K562 (cell line): ENCODE measurements around the gene RIT2. TPM values are rescaled to one million over a fixed set of nuclear protein-coding genes. Genes with fewer than 3 reads are reported as not detected.

Experiments used
- ATAC-seq: fragments of 200-7000 bp; cut with Tn5 transposase; 3 replicates; pipeline ENCODE4 v1.9.1; 2020; ENCODE audit warnings: moderate library complexity
- BruUV-seq: library from RNA; stranded (reverse); fragments of 400-500 nt; replicated peaks from 2 replicates; lab custom pipeline; 2021; lab: Mats Ljungman, UMichigan
- CTCF ChIA-PET: fragments of 300-600 bp; formaldehyde crosslinking; extraction: SDS; loops from one replicate; lab custom pipeline; 2021; ENCODE audit warnings: low intra/inter-chr PET ratio; lab: Yijun Ruan, JAX
- POLR2A ChIA-PET: fragments of 300-600, 350-650 bp; sonication (Branson Sonifier 250); formaldehyde crosslinking; extraction: SDS; loops from one replicate; lab custom pipeline; 2021; ENCODE audit warnings: antibody characterized with exemption, inconsistent platforms; lab: Yijun Ruan, JAX
- DNase-seq, 4 experiments: peaks; one replicate each; pipeline versions ENCODE4 v3.0.0 to v3.0.0-alpha.2; 2011 to 2018; ENCODE audit warnings: low spot score in 3 of 4, mixed read lengths in 3 of 4; ENCODE audit errors: extremely low read depth in 1 of 4
- FAIRE-seq: peaks from 2 replicates; lab custom pipeline; 2011; peaks lifted over from hg19 to GRCh38; lab: Jason Lieb, UNC
- H2AFZ ChIP-seq: 2 replicates; pipeline ENCODE4 v1.6.0; 2011; ENCODE audit warnings: low read depth, low read length, control low read depth, inconsistent platforms
- H3K27ac ChIP-seq: fragments of 200-600 bp; 3 replicates; pipeline ENCODE4 v1.8.0; 2011; ENCODE audit warnings: low read depth, mild to moderate bottlenecking, control low read depth, inconsistent platforms, low read length, moderate library complexity, mixed read lengths; ENCODE audit errors: extremely low read depth
- H3K27me3 ChIP-seq, 2 experiments: fragments of 300-600 bp in 1 of 2; 2 replicates in 1 of 2; 3 replicates in 1 of 2; pipeline versions ENCODE4 v1.6.0 to v1.8.0; 2011; ENCODE audit warnings: inconsistent platforms in 2 of 2, low read length in 2 of 2, mild to moderate bottlenecking in 1 of 2, mixed read lengths in 1 of 2, moderate library complexity in 1 of 2; ENCODE audit not compliant: control insufficient read depth in 2 of 2, insufficient read depth in 2 of 2
- H3K36me3 ChIP-seq: fragments of 300-600 bp; 3 replicates; pipeline ENCODE4 v1.8.0; 2011; ENCODE audit warnings: mild to moderate bottlenecking, low read length, inconsistent platforms; ENCODE audit not compliant: control insufficient read depth, insufficient read depth
- H3K4me1 ChIP-seq, 2 experiments: fragments of 200-600 bp in 1 of 2; replicated peaks in 1 of 2; 2 replicates in 1 of 2; 3 replicates in 1 of 2; pipeline versions ENCODE4 v1.5.1 to v1.8.0; 2011; ENCODE audit warnings: inconsistent platforms in 2 of 2, low read length in 2 of 2, mild to moderate bottlenecking in 1 of 2, mixed read lengths in 1 of 2, moderate library complexity in 1 of 2; ENCODE audit not compliant: control insufficient read depth in 2 of 2, insufficient read depth in 2 of 2
- H3K4me2 ChIP-seq: 2 replicates; pipeline ENCODE4 v1.6.1; 2011; ENCODE audit warnings: low read length, control low read depth, inconsistent platforms, mixed read lengths; ENCODE audit not compliant: insufficient read depth
- H3K4me3 ChIP-seq: fragments of 200-600 bp; sonication (generic), shearing (Covaris generic); 2 replicates; pipeline ENCODE4 v1.5.1; 2016; ENCODE audit warnings: control low read depth, inconsistent platforms
- H3K79me2 ChIP-seq: fragments of 200-600 bp; 3 replicates; pipeline ENCODE4 v1.8.0; 2011; ENCODE audit warnings: low read length, inconsistent platforms; ENCODE audit not compliant: control insufficient read depth, insufficient read depth
- H3K9ac ChIP-seq, 2 experiments: 2 replicates each; pipeline versions ENCODE4 v1.6.0 to v1.6.1; 2011; ENCODE audit warnings: low read depth in 2 of 2, low read length in 2 of 2, control low read depth in 1 of 2, inconsistent platforms in 1 of 2, mild to moderate bottlenecking in 1 of 2, mixed read lengths in 1 of 2; ENCODE audit not compliant: insufficient read depth in 1 of 2
- H3K9me1 ChIP-seq: one replicate; pipeline ENCODE4 v1.6.0; 2011; ENCODE audit warnings: inconsistent platforms, mild to moderate bottlenecking, low read length, moderate library complexity; ENCODE audit not compliant: control insufficient read depth, insufficient read depth
- H3K9me3 ChIP-seq: replicated peaks from 2 replicates; pipeline ENCODE4 v1.5.1; 2011; ENCODE audit warnings: low read depth, low read length, inconsistent platforms; ENCODE audit not compliant: control insufficient read depth, insufficient read depth
- H4K20me1 ChIP-seq: replicated peaks from 2 replicates; pipeline ENCODE4 v1.6.1; 2011; ENCODE audit warnings: low read length, inconsistent platforms, mixed read lengths; ENCODE audit not compliant: control insufficient read depth, insufficient read depth
- ASH1L ChIP-seq: fragments of 450-650 bp; IDR thresholded peaks from 2 replicates; pipeline ENCODE4 v1.6.1; 2018; ENCODE audit warnings: borderline replicate concordance, mild to moderate bottlenecking, low read depth; ENCODE audit not compliant: partially characterized antibody
- NCOA4 ChIP-seq: fragments of 450-650 bp; IDR thresholded peaks from 2 replicates; pipeline ENCODE4 v1.6.1; 2018; ENCODE audit warnings: mild to moderate bottlenecking; ENCODE audit not compliant: partially characterized antibody
- RBM22 ChIP-seq: fragments of 200-400 bp; formaldehyde crosslinking; IDR thresholded peaks from 2 replicates; pipeline ENCODE4 v1.6.1; 2018; ENCODE audit warnings: low read length, low read depth; ENCODE audit not compliant: poor library complexity, severe bottlenecking
- THAP7 ChIP-seq: fragments of 250-450 bp; sonication (Bioruptor Pico); IDR thresholded peaks from 2 replicates; pipeline ENCODE4 v1.5.0; 2021
- WGBS: fragments of 100-300 bp; shearing (Covaris generic); methylation state at CpG from one replicate; pipeline ENCODE4 v1.1.6; 2016; ENCODE audit warnings: low coverage, mixed read lengths; ENCODE audit not compliant: insufficient coverage; ENCODE audit errors: missing lambda C conversion rate; 5-methylcytosine and 5-hydroxymethylcytosine counted together
- in situ Hi-C: fragments of 300-500 bp; cut with MboI; formaldehyde crosslinking; loops from 4 replicates; pipeline ENCODE4 v1.15.0; 2018; ENCODE audit warnings: inconsistent platforms, mixed read lengths
- intact Hi-C: fragments of 100-400 bp; cut with micrococcal nuclease; formaldehyde crosslinking; loops from 2 replicates; pipeline ENCODE4 v1.14.2; 2022
- polyA plus RNA-seq, 8 experiments: library from polyadenylated mRNA; depleted of rRNA in 4 of 8; stranded (reverse) in 5 of 8; unstranded in 3 of 8; fragments of >200 nt; fragmentation: Nextera tagmentation in 2 of 8; fragmentation: Illumina TruSeq in 1 of 8; extraction: Ambion mirVana in 2 of 8; extraction: Trizol in 1 of 8; gene quantifications; 2 replicates each; pipeline versions ENCODE4 v1.2.1 to v1.2.3, GENCODE V29; 2011 to 2014; ENCODE audit warnings: inconsistent platforms in 1 of 8, missing spikeins in 1 of 8
- total RNA-seq, 7 experiments: library from RNA; depleted of rRNA in 6 of 7; stranded (reverse); fragments of >200 nt in 6 of 7; fragmentation: Illumina TruSeq in 2 of 7; extraction: Trizol in 2 of 7; gene quantifications; 2 replicates each; pipeline versions ENCODE4 v1.2.1 to v1.2.3, GENCODE V29; 2011 to 2021; ENCODE audit warnings: low replicate concordance in 1 of 7
- TF ChIP-seq, protein P1 (sequence below): fragments of 450-650 bp; conservative IDR thresholded peaks from 2 replicates; pipeline ENCODE4 v1.6.1; 2016; ENCODE audit warnings: missing genetic modification characterization, low read depth, mild to moderate bottlenecking, missing compliant biosample characterization, moderate library complexity

The RIT2 gene
- total and polyA plus RNA-seq, 9 of the 15 experiments (the other 6 are each of a cell fraction or from before 2014, with no cell fraction given): not detected

- no peaks in the 10 kb centered on the region for H3K4me1 ChIP-seq
- H3K27me3 ChIP-seq: no peaks in the 10 kb centered on the region
- H3K9me1 ChIP-seq: no peaks in the 10 kb centered on the region
- H3K9me3 ChIP-seq: no peaks in the 10 kb centered on the region
- POLR2A ChIA-PET: no interaction called here
- no peak overlapping the region for H3K27ac ChIP-seq
- no peak overlapping the region for H2AFZ ChIP-seq
- TF ChIP-seq NCOA4: no peak
- no peak for TF ChIP-seq RBM22
- no peak for TF ChIP-seq THAP7 (CRISPR knock-in tag)
- TF ChIP-seq, protein P1, sequence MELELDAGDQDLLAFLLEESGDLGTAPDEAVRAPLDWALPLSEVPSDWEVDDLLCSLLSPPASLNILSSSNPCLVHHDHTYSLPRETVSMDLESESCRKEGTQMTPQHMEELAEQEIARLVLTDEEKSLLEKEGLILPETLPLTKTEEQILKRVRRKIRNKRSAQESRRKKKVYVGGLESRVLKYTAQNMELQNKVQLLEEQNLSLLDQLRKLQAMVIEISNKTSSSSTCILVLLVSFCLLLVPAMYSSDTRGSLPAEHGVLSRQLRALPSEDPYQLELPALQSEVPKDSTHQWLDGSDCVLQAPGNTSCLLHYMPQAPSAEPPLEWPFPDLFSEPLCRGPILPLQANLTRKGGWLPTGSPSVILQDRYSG (tag): no peak
- TF ChIP-seq ASH1L: no peak
- no TSS peak for BruUV-seq
- no peaks in the 10 kb centered on the region for H4K20me1 ChIP-seq
- CTCF ChIA-PET: no interaction called here
- no peak overlapping the region for H3K4me3 ChIP-seq
- ATAC-seq (no peak), FAIRE-seq (no peak), DNase-seq (no peak)
- no peaks in the 10 kb centered on the region for H3K79me2 ChIP-seq
- H3K4me2 ChIP-seq: no peak overlapping the region
- in situ Hi-C loops (no loop called here), intact Hi-C loops (no loop called here)
- 5% methylated on average over 2 of the region's 2 CpGs for WGBS
- H3K36me3 ChIP-seq: no peaks in the 10 kb centered on the region
- H3K9ac ChIP-seq: no peak overlapping the region
Observed at GRCh38 chr18:42937436-42937835, 178.0 kb downstream of the RIT2 start.
